ENCODE measurements around the gene GIN1.
A peak's percentile ranks its signal among the peaks of the same experiment; 100 is the strongest.

The GIN1 gene

GRCh38 chr5:103090791-103091190, 29.1 kb downstream of the GIN1 start:
- TF ChIP-seq GATA2 (IDR thresholded peaks at IDR 0.05; ENCODE audit: low read depth, low read length) (no peak), GATA3 (IDR thresholded peaks at IDR 0.05; ENCODE audit: low read depth, low read length) (no peak)

GRCh38 chr5:103089272-103089671, 30.7 kb downstream of the GIN1 start:
- TF ChIP-seq GATA2 (IDR thresholded peaks at IDR 0.05; ENCODE audit: low read depth, low read length) (no peak), GATA3 (IDR thresholded peaks at IDR 0.05; ENCODE audit: low read depth, low read length) (no peak)

GRCh38 chr5:103086547-103086946, 33.4 kb downstream of the GIN1 start:
- no peak for TF ChIP-seq GATA2 (IDR thresholded peaks at IDR 0.05; ENCODE audit: low read depth, low read length)
- no peak for TF ChIP-seq GATA3 (IDR thresholded peaks at IDR 0.05; ENCODE audit: low read depth, low read length)

- TF ChIP-seq GATA2 (IDR thresholded peaks at IDR 0.05; ENCODE audit: low read depth, low read length) (no peak), GATA3 (IDR thresholded peaks at IDR 0.05; ENCODE audit: low read depth, low read length) (no peak)
Observed at GRCh38 chr5:103079796-103080195, 40.1 kb downstream of the GIN1 start.

- no peak for TF ChIP-seq GATA2 (IDR thresholded peaks at IDR 0.05; ENCODE audit: low read depth, low read length)
- no peak for TF ChIP-seq GATA3 (IDR thresholded peaks at IDR 0.05; ENCODE audit: low read depth, low read length)
Observed at GRCh38 chr5:103075442-103075841, 44.5 kb downstream of the GIN1 start.

GRCh38 chr5:103066326-103066725, 53.6 kb downstream of the GIN1 start:
- no peak for TF ChIP-seq GATA2 (IDR thresholded peaks at IDR 0.05; ENCODE audit: low read depth, low read length)
- TF ChIP-seq GATA3 (IDR thresholded peaks at IDR 0.05; ENCODE audit: low read depth, low read length), result no peak

- TF ChIP-seq GATA3 (IDR thresholded peaks at IDR 0.05; ENCODE audit: low read depth, low read length) (no peak), GATA2 (IDR thresholded peaks at IDR 0.05; ENCODE audit: low read depth, low read length) (no peak)
Observed at GRCh38 chr5:103060424-103060954, 59.4 kb downstream of the GIN1 start.

- TF ChIP-seq GATA2 (IDR thresholded peaks at IDR 0.05; ENCODE audit: low read depth, low read length) (no peak), GATA3 (IDR thresholded peaks at IDR 0.05; ENCODE audit: low read depth, low read length) (no peak)
Observed at GRCh38 chr5:103059525-103059924, 60.4 kb downstream of the GIN1 start.

GRCh38 chr5:103057208-103058130, 62.5 kb downstream of the GIN1 start:
- TF ChIP-seq GATA3 (IDR thresholded peaks at IDR 0.05; ENCODE audit: low read depth, low read length), result no peak
- no peak for TF ChIP-seq GATA2 (IDR thresholded peaks at IDR 0.05; ENCODE audit: low read depth, low read length)

- 0 out of 2 replicates have a peak, but pooled peaks have one; percentile 40 for TF ChIP-seq GATA3 (IDR thresholded peaks at IDR 0.05; ENCODE audit: low read depth, low read length)
- TF ChIP-seq GATA2 (IDR thresholded peaks at IDR 0.05; ENCODE audit: low read depth, low read length), result no peak
Observed at GRCh38 chr5:103041071-103041676, 78.8 kb downstream of the GIN1 start.

GRCh38 chr5:103037673-103038455, 82.1 kb downstream of the GIN1 start:
- TF ChIP-seq GATA3 (IDR thresholded peaks at IDR 0.05; ENCODE audit: low read depth, low read length), result 0 out of 2 replicates have a peak, but pooled peaks have one; percentile 25
- TF ChIP-seq GATA2 (IDR thresholded peaks at IDR 0.05; ENCODE audit: low read depth, low read length), result no peak; the same call in 1 of the 2 replicates

GRCh38 chr5:103036601-103037000, 83.3 kb downstream of the GIN1 start:
- TF ChIP-seq GATA2 (IDR thresholded peaks at IDR 0.05; ENCODE audit: low read depth, low read length) (no peak), GATA3 (IDR thresholded peaks at IDR 0.05; ENCODE audit: low read depth, low read length) (no peak)
